ENCODE data around the gene TANGO6.

Gene TANGO6

DNA sequence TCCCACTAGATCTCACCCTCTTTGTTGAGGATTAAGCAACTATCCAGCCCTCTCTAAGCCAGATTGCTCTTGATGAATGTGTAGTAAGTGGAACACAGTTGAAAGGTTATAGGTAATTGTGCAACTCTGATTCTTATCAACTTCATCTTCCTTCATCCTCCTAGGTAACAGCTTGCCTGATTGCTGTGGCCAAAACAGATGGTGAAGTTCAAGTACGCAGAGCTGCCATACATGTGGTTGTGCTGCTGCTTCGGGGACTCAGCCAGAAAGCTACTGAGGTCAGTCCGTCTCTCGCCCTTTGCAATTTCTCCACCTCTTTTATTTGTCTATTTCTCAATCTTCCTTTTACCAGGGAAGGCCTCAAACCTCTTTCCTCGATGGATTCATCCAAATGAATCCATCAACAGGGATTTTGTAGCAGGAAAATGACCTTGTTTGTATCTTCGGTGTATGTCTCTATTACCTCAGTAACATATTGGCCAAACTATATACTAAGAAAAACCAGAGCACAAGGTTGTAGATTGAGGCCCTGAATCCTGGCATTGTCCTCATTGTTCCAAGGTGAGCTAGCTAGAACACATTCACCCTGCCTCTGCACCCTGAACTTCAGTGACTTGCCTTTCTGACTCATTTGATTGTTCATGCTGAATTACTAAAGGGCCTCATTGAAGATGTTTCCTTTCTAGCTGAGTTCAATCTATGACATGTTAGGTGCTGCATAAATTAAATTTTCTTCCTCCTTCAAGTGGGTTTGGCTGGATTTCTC, 197.0 kb downstream of the TANGO6 start:
- no peaks in the 10 kb centered on the region for H3K9me2 ChIP-seq (replicated peaks; ENCODE audit: insufficient read depth, low read length)
- H4K20me1 ChIP-seq (ENCODE audit: insufficient read depth, low read length): no peaks in the 10 kb centered on the region
- no peaks in the 10 kb centered on the region for H3K4me1 ChIP-seq (ENCODE audit: low read length)
- no peak overlapping the region for H3K27ac ChIP-seq (ENCODE audit: low read length)
- no peak overlapping the region for H3K9ac ChIP-seq (ENCODE audit: low read length)
- no peaks in the 10 kb centered on the region for H3K79me2 ChIP-seq (ENCODE audit: low read length)
- H3K4me2 ChIP-seq (ENCODE audit: low read depth, low read length): no peak overlapping the region
- no peaks in the 10 kb centered on the region for H3K9me3 ChIP-seq (replicated peaks; ENCODE audit: insufficient read depth, low read length)
- TF ChIP-seq EZH2phosphoT487 (IDR thresholded peaks at IDR 0.05; ENCODE audit: low read length) (no peak), EZH2 (optimal IDR thresholded peaks at IDR 0.05; ENCODE audit: low read depth, low read length) (no peak), CTCF (IDR thresholded peaks at IDR 0.05; ENCODE audit: low read length) (no peak)
- no peaks in the 10 kb centered on the region for H3K36me3 ChIP-seq (replicated peaks; ENCODE audit: insufficient read depth, low read length)
- no peaks in the 10 kb centered on the region for H3F3A ChIP-seq (ENCODE audit: insufficient read depth, low read length)
- no peaks in the 10 kb centered on the region for H3K27me3 ChIP-seq (replicated peaks; ENCODE audit: insufficient read depth, low read length)
- H3K4me3 ChIP-seq (ENCODE audit: low read length): no peak overlapping the region
- H2AFZ ChIP-seq (ENCODE audit: low read length): no peak overlapping the region
- DNase-seq: no peak

DNA sequence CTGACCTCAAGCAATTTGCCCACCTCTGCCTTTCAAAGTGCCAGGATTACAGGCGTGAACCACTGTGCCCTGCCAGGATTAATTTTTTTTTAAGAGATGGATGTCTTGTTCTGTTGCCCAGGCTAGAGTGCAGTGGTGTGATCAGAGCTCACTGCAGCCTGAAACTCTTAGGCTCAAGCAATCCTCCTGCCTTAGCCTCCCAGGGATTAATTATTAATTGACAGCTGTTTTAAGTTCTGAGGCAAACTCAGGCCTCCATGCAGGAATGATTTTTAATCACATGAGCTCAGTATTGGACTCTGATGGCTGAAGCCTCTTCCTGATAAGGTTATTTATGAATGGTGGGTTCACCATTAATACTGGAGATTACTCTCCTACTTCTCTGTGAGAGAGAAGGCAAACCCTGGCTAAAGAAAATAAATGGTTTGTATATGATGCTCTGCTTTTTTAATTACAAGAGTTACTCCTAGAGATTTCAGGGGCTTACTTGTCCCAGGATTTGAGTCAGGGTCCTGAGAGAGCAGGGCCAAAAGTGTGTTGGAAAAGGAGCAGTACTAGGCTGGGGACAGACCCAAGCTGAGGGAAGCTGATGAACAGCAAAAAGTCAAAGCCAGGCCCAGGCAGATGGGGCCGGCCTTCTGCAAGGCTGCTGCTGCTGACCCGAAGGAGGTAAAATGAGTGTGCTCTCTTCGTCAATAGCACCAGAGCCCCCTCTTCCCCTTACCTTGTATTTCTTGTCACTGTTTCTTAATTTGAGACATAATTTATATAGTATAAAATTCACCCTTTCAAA, 205.2 kb downstream of the TANGO6 start:
- H3F3A ChIP-seq (ENCODE audit: insufficient read depth, low read length): no peaks in the 10 kb centered on the region
- no peaks in the 10 kb centered on the region for H3K9me3 ChIP-seq (replicated peaks; ENCODE audit: insufficient read depth, low read length)
- no peak overlapping the region for H3K9ac ChIP-seq (ENCODE audit: low read length)
- H3K4me2 ChIP-seq (ENCODE audit: low read depth, low read length): no peak overlapping the region
- no peak for DNase-seq
- H3K4me1 ChIP-seq (ENCODE audit: low read length): no peaks in the 10 kb centered on the region
- no peaks in the 10 kb centered on the region for H3K9me2 ChIP-seq (replicated peaks; ENCODE audit: insufficient read depth, low read length)
- no peaks in the 10 kb centered on the region for H4K20me1 ChIP-seq (ENCODE audit: insufficient read depth, low read length)
- H3K36me3 ChIP-seq (replicated peaks; ENCODE audit: insufficient read depth, low read length): no peaks in the 10 kb centered on the region
- H3K27ac ChIP-seq (ENCODE audit: low read length): no peak overlapping the region
- no peaks in the 10 kb centered on the region for H3K79me2 ChIP-seq (ENCODE audit: low read length)
- no peak overlapping the region for H2AFZ ChIP-seq (ENCODE audit: low read length)
- H3K27me3 ChIP-seq (replicated peaks; ENCODE audit: insufficient read depth, low read length): no peaks in the 10 kb centered on the region
- no peak overlapping the region for H3K4me3 ChIP-seq (ENCODE audit: low read length)
- no peak for TF ChIP-seq EZH2phosphoT487 (IDR thresholded peaks at IDR 0.05; ENCODE audit: low read length)
- TF ChIP-seq CTCF (IDR thresholded peaks at IDR 0.05; ENCODE audit: low read length): no peak
- TF ChIP-seq EZH2 (optimal IDR thresholded peaks at IDR 0.05; ENCODE audit: low read depth, low read length): no peak

- Histone ChIP-seq H3K9ac (ENCODE audit: low read length) (no peak overlapping the region), H4K20me1 (ENCODE audit: insufficient read depth, low read length) (no peaks in the 10 kb centered on the region), H3K9me2 (replicated peaks; ENCODE audit: insufficient read depth, low read length) (no peaks in the 10 kb centered on the region), H3F3A (ENCODE audit: insufficient read depth, low read length) (no peaks in the 10 kb centered on the region), H3K9me3 (replicated peaks; ENCODE audit: insufficient read depth, low read length) (no peaks in the 10 kb centered on the region), H3K27ac (ENCODE audit: low read length) (no peak overlapping the region), H3K79me2 (ENCODE audit: low read length) (no peaks in the 10 kb centered on the region), H3K27me3 (replicated peaks; ENCODE audit: insufficient read depth, low read length) (no peaks in the 10 kb centered on the region), H3K4me2 (ENCODE audit: low read depth, low read length) (no peak overlapping the region), H3K4me3 (ENCODE audit: low read length) (no peak overlapping the region), H3K36me3 (replicated peaks; ENCODE audit: insufficient read depth, low read length) (no peaks in the 10 kb centered on the region), H3K4me1 (ENCODE audit: low read length) (no peaks in the 10 kb centered on the region), H2AFZ (ENCODE audit: low read length) (no peak overlapping the region)
- DNase-seq: no peak
- no peak for TF ChIP-seq EZH2 (optimal IDR thresholded peaks at IDR 0.05; ENCODE audit: low read depth, low read length)
- no peak for TF ChIP-seq EZH2phosphoT487 (IDR thresholded peaks at IDR 0.05; ENCODE audit: low read length)
- TF ChIP-seq CTCF (IDR thresholded peaks at IDR 0.05; ENCODE audit: low read length): no peak
Measured at GRCh38 chr16:69049146-69049545, 205.8 kb downstream of the TANGO6 start.

Measured in MM.1S (cell line).